Stimulated activated naive CD8-positive, alpha-beta T cell treated with anti-CD3 and anti-CD28 coated beads, Interleukin-15, Interleukin-2, amounts not matched to agents 100 ng/mL and 50 ng/mL, for 24 hours (primary cell): Measurements from ENCODE around the gene NHLRC4.

Experiments
- H3K27ac Mint-ChIP-seq: one replicate; pipeline ENCODE4 v1.8.0; 2021; ENCODE audit warnings: mild to moderate bottlenecking, mixed read lengths
- H3K27me3 Mint-ChIP-seq: one replicate; pipeline ENCODE4 v1.8.0; 2021; ENCODE audit warnings: mixed read lengths
- H3K36me3 Mint-ChIP-seq: one replicate; pipeline ENCODE4 v1.8.0; 2021; ENCODE audit warnings: low read depth, mixed read lengths
- H3K4me1 Mint-ChIP-seq: one replicate; pipeline ENCODE4 v1.8.0; 2021; ENCODE audit warnings: low read depth, mixed read lengths
- H3K4me3 Mint-ChIP-seq: one replicate; pipeline ENCODE4 v1.8.0; 2021; ENCODE audit warnings: mild to moderate bottlenecking, mixed read lengths
- H3K9me3 Mint-ChIP-seq: one replicate; pipeline ENCODE4 v1.8.0; 2021; ENCODE audit warnings: mixed read lengths

Gene NHLRC4

GRCh38 chr16:603933-604332 lies 37.1 kb downstream of the NHLRC4 start:
- H3K36me3 Mint-ChIP-seq = peaks cover 4% of the 10 kb centered on the region
- H3K27ac Mint-ChIP-seq = no peak overlapping the region
- H3K27me3 Mint-ChIP-seq = no peaks in the 10 kb centered on the region
- H3K4me1 Mint-ChIP-seq = peaks cover 18% of the 10 kb centered on the region
- no peaks in the 10 kb centered on the region for H3K9me3 Mint-ChIP-seq
- no peak overlapping the region for H3K4me3 Mint-ChIP-seq

GRCh38 chr16:606656-607307 lies 40.0 kb downstream of the NHLRC4 start:
- Mint-ChIP-seq H3K4me3 (no peak overlapping the region), H3K27ac (no peak overlapping the region), H3K36me3 (peaks cover 4% of the 10 kb centered on the region)

GRCh38 chr16:608019-608418 lies 41.2 kb downstream of the NHLRC4 start:
- Mint-ChIP-seq H3K4me3 (peak overlapping the region; percentile 48), H3K4me1 (peaks cover 21% of the 10 kb centered on the region), H3K27me3 (no peaks in the 10 kb centered on the region), H3K9me3 (no peaks in the 10 kb centered on the region), H3K36me3 (peaks cover 4% of the 10 kb centered on the region), H3K27ac (peak overlapping the region; percentile 84)

More at GRCh38 chr16:606656-607307, 40.0 kb downstream of the NHLRC4 start:
- Mint-ChIP-seq H3K27me3 (no peaks in the 10 kb centered on the region), H3K9me3 (no peaks in the 10 kb centered on the region), H3K4me1 (peaks cover 25% of the 10 kb centered on the region)

GRCh38 chr16:609316-609715 lies 42.5 kb downstream of the NHLRC4 start:
- H3K27me3 Mint-ChIP-seq = no peaks in the 10 kb centered on the region
- no peak overlapping the region for H3K27ac Mint-ChIP-seq
- H3K4me1 Mint-ChIP-seq = peaks cover 15% of the 10 kb centered on the region
- H3K9me3 Mint-ChIP-seq = no peaks in the 10 kb centered on the region
- H3K36me3 Mint-ChIP-seq = peaks cover 3% of the 10 kb centered on the region
- H3K4me3 Mint-ChIP-seq = no peak overlapping the region

- no peak overlapping the region for H3K27ac Mint-ChIP-seq
- peaks cover 15% of the 10 kb centered on the region for H3K4me1 Mint-ChIP-seq
- no peaks in the 10 kb centered on the region for H3K36me3 Mint-ChIP-seq
- no peaks in the 10 kb centered on the region for H3K9me3 Mint-ChIP-seq
- no peaks in the 10 kb centered on the region for H3K27me3 Mint-ChIP-seq
- H3K4me3 Mint-ChIP-seq = no peak overlapping the region
Measured at GRCh38 chr16:609984-610383, 43.2 kb downstream of the NHLRC4 start.

GRCh38 chr16:610513-611381 lies 43.9 kb downstream of the NHLRC4 start:
- Mint-ChIP-seq H3K27me3 (no peaks in the 10 kb centered on the region), H3K36me3 (no peaks in the 10 kb centered on the region), H3K27ac (no peak overlapping the region), H3K9me3 (no peaks in the 10 kb centered on the region), H3K4me3 (no peak overlapping the region), H3K4me1 (peaks cover 15% of the 10 kb centered on the region)

- Mint-ChIP-seq H3K36me3 (no peaks in the 10 kb centered on the region), H3K27ac (no peak overlapping the region), H3K27me3 (no peaks in the 10 kb centered on the region), H3K4me1 (peaks cover 6% of the 10 kb centered on the region), H3K9me3 (no peaks in the 10 kb centered on the region), H3K4me3 (no peak overlapping the region)
Measured at GRCh38 chr16:615122-615521, 48.3 kb downstream of the NHLRC4 start.

- Mint-ChIP-seq H3K27me3 (no peaks in the 10 kb centered on the region), H3K9me3 (no peaks in the 10 kb centered on the region), H3K4me3 (no peak overlapping the region), H3K4me1 (no peaks in the 10 kb centered on the region), H3K27ac (no peak overlapping the region), H3K36me3 (no peaks in the 10 kb centered on the region)
Measured at GRCh38 chr16:616733-617586, 50.2 kb downstream of the NHLRC4 start.

- H3K9me3 Mint-ChIP-seq = no peaks in the 10 kb centered on the region
- H3K4me1 Mint-ChIP-seq = no peaks in the 10 kb centered on the region
- H3K27me3 Mint-ChIP-seq = no peaks in the 10 kb centered on the region
- no peak overlapping the region for H3K4me3 Mint-ChIP-seq
- H3K36me3 Mint-ChIP-seq = no peaks in the 10 kb centered on the region
- H3K27ac Mint-ChIP-seq = no peak overlapping the region
Measured at GRCh38 chr16:617855-618254, 51.0 kb downstream of the NHLRC4 start.
